Activated T-helper 2 cell treated with anti-CD3 and anti-CD28 coated beads, Interferon-gamma antibody, Interleukin-2, Interleukin-4, amounts not matched to agents 10 μg/mL and 5 μg/mL and 100 μg/mL, durations not matched to agents 14 hours and 24 hours and 36 hours (primary cell): Measurements from ENCODE around the gene ZNF800. TPM values are rescaled to one million over a fixed set of nuclear protein-coding genes. Genes with fewer than 3 reads are reported as not detected.

Experiments used
- DNase-seq: peaks from one replicate; pipeline ENCODE4 v3.0.0; 2021; ENCODE audit warnings: low spot score
- H3K27ac Mint-ChIP-seq: one replicate; pipeline ENCODE4 v1.8.0; 2021; ENCODE audit warnings: mixed read lengths
- H3K27me3 Mint-ChIP-seq: one replicate; pipeline ENCODE4 v1.8.0; 2021; ENCODE audit warnings: low read depth, mixed read lengths
- H3K36me3 Mint-ChIP-seq: one replicate; pipeline ENCODE4 v1.8.0; 2021; ENCODE audit warnings: low read depth, mixed read lengths
- H3K4me1 Mint-ChIP-seq: one replicate; pipeline ENCODE4 v1.8.0; 2021; ENCODE audit warnings: low read depth, mixed read lengths
- H3K4me3 Mint-ChIP-seq: one replicate; pipeline ENCODE4 v1.8.0; 2021; ENCODE audit warnings: low read depth, mild to moderate bottlenecking, moderate library complexity, mixed read lengths
- H3K9me3 Mint-ChIP-seq: one replicate; pipeline ENCODE4 v1.8.0; 2021; ENCODE audit warnings: mixed read lengths
- intact Hi-C: fragments of 100-400 bp; cut with micrococcal nuclease; formaldehyde crosslinking; loops from one replicate; pipeline ENCODE4 v1.15.1; 2023
- total RNA-seq: library from RNA; stranded (reverse); gene quantifications from 2 replicates; pipeline ENCODE4 v1.2.3, GENCODE V29; 2022

ZNF800 gene
- total RNA-seq, 1 donor from 2014 or later = 40.2 TPM

DNA sequence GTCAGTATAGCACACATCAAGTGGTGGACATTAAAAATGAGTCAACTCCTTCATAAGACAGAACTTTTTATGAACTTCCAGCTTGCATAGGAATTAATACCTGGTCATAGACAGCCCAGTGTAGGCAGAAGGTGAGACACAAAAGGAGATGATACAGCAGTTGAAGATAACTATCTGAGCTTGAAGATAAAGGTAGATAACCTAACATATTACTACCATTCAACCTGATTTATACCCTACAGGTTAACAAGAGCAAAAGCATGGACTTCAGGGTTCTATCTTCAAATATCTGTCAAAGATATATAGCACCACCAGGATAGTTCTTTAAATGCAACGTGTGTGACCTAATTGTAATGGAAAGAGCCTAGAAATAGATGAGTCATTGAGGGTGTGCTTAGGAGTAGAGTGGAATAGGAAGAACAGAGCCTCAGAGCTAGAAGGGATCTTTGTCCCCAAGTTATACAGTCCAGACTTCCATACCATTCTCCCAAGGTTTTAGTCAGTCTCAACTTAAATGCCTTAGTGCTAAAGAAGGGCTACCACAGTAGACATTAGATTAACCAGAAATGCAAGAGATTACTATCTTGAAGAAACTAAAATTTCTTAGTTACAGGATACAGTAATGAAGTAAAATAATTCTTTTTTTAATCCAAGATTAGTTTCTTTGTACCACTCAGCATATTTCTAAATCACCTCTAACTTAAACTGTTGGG is 9.2 kb downstream of the ZNF800 start:
- Mint-ChIP-seq H3K27me3 (no peaks in the 10 kb centered on the region), H3K36me3 (peaks cover 57% of the 10 kb centered on the region), H3K4me3 (no peak overlapping the region), H3K27ac (no peak overlapping the region), H3K9me3 (no peaks in the 10 kb centered on the region), H3K4me1 (peaks cover 48% of the 10 kb centered on the region)
- DNase-seq = no peak
- intact Hi-C loops = no loop called here

GRCh38 chr7:127382301-127383085 is 10.0 kb downstream of the ZNF800 start:
- Mint-ChIP-seq H3K4me1 (peaks cover 50% of the 10 kb centered on the region), H3K4me3 (no peak overlapping the region), H3K36me3 (peaks cover 57% of the 10 kb centered on the region), H3K9me3 (no peaks in the 10 kb centered on the region), H3K27me3 (no peaks in the 10 kb centered on the region), H3K27ac (no peak overlapping the region)
- intact Hi-C loops = loop anchor here (1.0 kb wide), 1 partner anchor 9 kb away; no protein-coding TSS in a partner anchor
- no peak for DNase-seq

GRCh38 chr7:127380479-127380878 is 12.0 kb downstream of the ZNF800 start:
- no peaks in the 10 kb centered on the region for H3K27me3 Mint-ChIP-seq
- no peak overlapping the region for H3K27ac Mint-ChIP-seq
- H3K4me1 Mint-ChIP-seq = peaks cover 60% of the 10 kb centered on the region
- intact Hi-C loops = no loop called here
- no peak overlapping the region for H3K4me3 Mint-ChIP-seq
- peaks cover 58% of the 10 kb centered on the region for H3K36me3 Mint-ChIP-seq
- no peaks in the 10 kb centered on the region for H3K9me3 Mint-ChIP-seq
- no peak for DNase-seq

DNA sequence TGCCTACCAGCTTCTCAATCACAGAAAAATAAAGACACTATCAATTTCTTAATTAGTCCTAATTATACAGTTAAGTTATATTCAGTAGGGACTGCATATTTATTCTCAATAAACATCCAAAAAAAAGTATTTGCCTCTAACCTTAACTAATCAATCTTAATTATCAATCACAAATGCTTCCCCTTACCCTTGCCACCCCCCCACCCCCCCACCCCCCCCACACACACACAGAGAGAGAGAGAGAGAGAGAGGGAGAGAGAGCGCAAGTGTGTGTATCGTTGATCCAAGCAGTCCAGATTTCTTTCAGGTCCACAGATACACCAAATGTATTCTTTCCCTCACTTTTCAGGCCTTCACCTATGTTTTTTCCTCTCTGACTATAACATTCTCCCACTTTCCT is 12.9 kb downstream of the ZNF800 start:
- no peak overlapping the region for H3K27ac Mint-ChIP-seq

GRCh38 chr7:127378537-127378936 is 14.0 kb downstream of the ZNF800 start:
- no peak overlapping the region for H3K27ac Mint-ChIP-seq

More for the DNA sequence above, 12.9 kb downstream of the ZNF800 start:
- Mint-ChIP-seq H3K4me3 (no peak overlapping the region), H3K9me3 (no peaks in the 10 kb centered on the region), H3K36me3 (peaks cover 54% of the 10 kb centered on the region), H3K27me3 (no peaks in the 10 kb centered on the region), H3K4me1 (peaks cover 58% of the 10 kb centered on the region)
- intact Hi-C loops = no loop called here
- no peak for DNase-seq

GRCh38 chr7:127377425-127377824 is 15.1 kb downstream of the ZNF800 start:
- no peak overlapping the region for H3K4me3 Mint-ChIP-seq
- intact Hi-C loops = no loop called here
- no peak for DNase-seq
- H3K9me3 Mint-ChIP-seq = no peaks in the 10 kb centered on the region
- peaks cover 65% of the 10 kb centered on the region for H3K36me3 Mint-ChIP-seq
- H3K4me1 Mint-ChIP-seq = peaks cover 50% of the 10 kb centered on the region
- no peak overlapping the region for H3K27ac Mint-ChIP-seq
- no peaks in the 10 kb centered on the region for H3K27me3 Mint-ChIP-seq

More at GRCh38 chr7:127378537-127378936, 14.0 kb downstream of the ZNF800 start:
- Mint-ChIP-seq H3K27me3 (no peaks in the 10 kb centered on the region), H3K9me3 (no peaks in the 10 kb centered on the region), H3K4me1 (peaks cover 61% of the 10 kb centered on the region), H3K36me3 (peaks cover 64% of the 10 kb centered on the region), H3K4me3 (no peak overlapping the region)
- no peak for DNase-seq
- intact Hi-C loops = no loop called here

DNA sequence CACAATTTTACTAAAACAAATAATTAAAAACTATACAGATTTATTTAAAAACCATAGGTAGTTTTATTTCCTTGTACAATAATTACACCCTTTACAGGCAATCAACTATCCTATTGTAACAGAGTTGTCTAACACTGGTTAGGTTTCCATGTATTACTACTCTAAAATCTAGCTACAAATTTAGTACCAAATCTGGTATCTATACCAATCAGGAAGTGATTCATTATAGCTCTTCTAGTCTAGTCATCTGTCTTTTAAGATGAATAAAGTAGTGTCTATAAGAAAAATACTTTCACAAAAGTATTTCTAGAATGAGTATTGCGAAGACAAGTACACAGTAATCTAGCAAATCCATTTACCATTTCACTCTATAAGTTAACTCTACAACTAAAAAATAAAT is 16.9 kb downstream of the ZNF800 start:
- H3K27ac Mint-ChIP-seq = no peak overlapping the region
- DNase-seq = no peak
- no peaks in the 10 kb centered on the region for H3K9me3 Mint-ChIP-seq
- peaks cover 59% of the 10 kb centered on the region for H3K36me3 Mint-ChIP-seq
- no peaks in the 10 kb centered on the region for H3K27me3 Mint-ChIP-seq
- peaks cover 41% of the 10 kb centered on the region for H3K4me1 Mint-ChIP-seq
- H3K4me3 Mint-ChIP-seq = no peak overlapping the region
- intact Hi-C loops = loop anchor here (1.0 to 2.0 kb wide), 3 partner anchors 16 to 39 kb away; no protein-coding TSS in a partner anchor

DNA sequence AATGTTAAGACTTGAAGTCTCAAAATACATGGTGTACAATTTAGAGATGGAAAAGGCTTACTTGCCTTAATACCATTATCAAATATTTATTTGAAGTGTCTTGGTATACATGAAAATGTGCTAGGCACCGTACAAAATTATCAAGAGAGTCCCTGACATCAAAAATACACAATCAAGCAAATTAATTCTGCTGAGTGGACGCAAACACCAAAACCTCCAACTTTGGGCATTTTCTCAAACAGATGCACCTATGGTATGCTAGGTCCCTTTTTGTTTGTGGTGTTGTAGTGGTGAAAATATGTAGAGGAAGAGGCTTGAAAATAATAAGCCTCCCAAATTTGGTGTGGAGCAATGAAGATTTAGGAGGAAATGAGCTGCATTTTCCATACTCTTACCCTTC is 24.8 kb downstream of the ZNF800 start:
- no peak for DNase-seq
- Mint-ChIP-seq H3K27me3 (no peaks in the 10 kb centered on the region), H3K27ac (peak overlapping the region; percentile 38), H3K4me3 (no peak overlapping the region), H3K4me1 (peaks cover 24% of the 10 kb centered on the region), H3K36me3 (peaks cover 40% of the 10 kb centered on the region), H3K9me3 (no peaks in the 10 kb centered on the region)
- intact Hi-C loops = no loop called here

GRCh38 chr7:127366680-127367079 is 25.8 kb downstream of the ZNF800 start:
- no peaks in the 10 kb centered on the region for H3K27me3 Mint-ChIP-seq
- H3K9me3 Mint-ChIP-seq = no peaks in the 10 kb centered on the region
- H3K36me3 Mint-ChIP-seq = peaks cover 35% of the 10 kb centered on the region
- peaks cover 24% of the 10 kb centered on the region for H3K4me1 Mint-ChIP-seq
- intact Hi-C loops = no loop called here
- no peak for DNase-seq
- H3K27ac Mint-ChIP-seq = peak overlapping the region; percentile 1
- H3K4me3 Mint-ChIP-seq = no peak overlapping the region

- no peak overlapping the region for H3K27ac Mint-ChIP-seq
- H3K4me3 Mint-ChIP-seq = no peak overlapping the region
- intact Hi-C loops = no loop called here
- no peaks in the 10 kb centered on the region for H3K27me3 Mint-ChIP-seq
- no peaks in the 10 kb centered on the region for H3K9me3 Mint-ChIP-seq
- peaks cover 33% of the 10 kb centered on the region for H3K36me3 Mint-ChIP-seq
- H3K4me1 Mint-ChIP-seq = peaks cover 24% of the 10 kb centered on the region
- DNase-seq = no peak
Measured at GRCh38 chr7:127365957-127366315, 26.6 kb downstream of the ZNF800 start.

- no peak overlapping the region for H3K4me3 Mint-ChIP-seq
- DNase-seq = no peak
- H3K27ac Mint-ChIP-seq = no peak overlapping the region
- peaks cover 37% of the 10 kb centered on the region for H3K36me3 Mint-ChIP-seq
- no peaks in the 10 kb centered on the region for H3K9me3 Mint-ChIP-seq
- intact Hi-C loops = no loop called here
- peaks cover 24% of the 10 kb centered on the region for H3K4me1 Mint-ChIP-seq
- no peaks in the 10 kb centered on the region for H3K27me3 Mint-ChIP-seq
Measured at GRCh38 chr7:127365164-127365956, 27.1 kb downstream of the ZNF800 start.

DNA sequence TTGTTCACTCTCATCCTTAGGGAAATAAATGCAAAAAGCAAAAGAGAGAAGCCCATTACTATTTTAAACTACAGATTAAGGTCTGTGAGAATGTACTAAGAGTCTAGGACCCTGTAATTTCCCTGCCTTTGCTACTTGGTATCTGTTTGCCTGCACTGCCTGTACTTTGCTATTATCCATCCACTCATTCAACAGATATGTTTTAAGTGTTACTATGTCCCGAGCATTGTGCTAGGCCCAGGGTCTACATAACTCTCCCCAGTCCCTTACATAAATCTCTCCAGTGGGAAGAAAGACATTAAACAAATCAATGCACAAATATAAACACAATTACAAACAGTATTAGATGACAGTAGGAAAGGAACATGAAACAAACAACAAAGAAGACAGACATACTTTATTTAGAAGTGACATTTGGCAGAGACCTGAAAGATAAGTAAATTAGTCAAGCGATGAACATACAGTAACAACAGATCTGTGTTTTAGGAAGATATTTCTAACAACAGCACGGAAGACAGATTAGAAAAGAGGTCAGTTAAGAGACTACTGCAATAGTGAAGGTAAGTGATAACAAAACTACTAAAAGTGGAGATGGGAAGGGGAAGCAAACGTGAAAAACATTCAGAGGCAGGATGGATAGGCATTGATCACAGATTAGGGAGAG is 30.0 kb downstream of the ZNF800 start:
- intact Hi-C loops = no loop called here
- Mint-ChIP-seq H3K4me1 (peaks cover 14% of the 10 kb centered on the region), H3K36me3 (peaks cover 27% of the 10 kb centered on the region), H3K27me3 (no peaks in the 10 kb centered on the region), H3K4me3 (no peak overlapping the region), H3K9me3 (no peaks in the 10 kb centered on the region), H3K27ac (no peak overlapping the region)
- no peak for DNase-seq
